Loucy (cell line): Measurements from ENCODE around the gene FAM219A.

Experiments used
- H2AFZ ChIP-seq: fragments of 200-600 bp; sonication (generic); 2 replicates; pipeline ENCODE4 v1.6.0; 2016; ENCODE audit warnings: antibody characterized with exemption, mild to moderate bottlenecking, low read length, moderate library complexity
- H3F3A ChIP-seq: fragments of 200-600 bp; 2 replicates; pipeline ENCODE4 v1.6.0; 2016; ENCODE audit warnings: antibody characterized with exemption, low read depth, mild to moderate bottlenecking
- H3K27me3 ChIP-seq: fragments of 200-600 bp; sonication (generic); 2 replicates; pipeline ENCODE4 v1.6.1; 2014; ENCODE audit warnings: low read length, mild to moderate bottlenecking; ENCODE audit not compliant: insufficient read depth, poor library complexity, severe bottlenecking
- H3K36me3 ChIP-seq: fragments of 200-600 bp; sonication (generic); 2 replicates; pipeline ENCODE4 v1.6.1; 2016; ENCODE audit warnings: low read length; ENCODE audit not compliant: insufficient read depth
- H3K4me1 ChIP-seq: fragments of 200-600 bp; sonication (generic); 2 replicates; pipeline ENCODE4 v1.5.1; 2014; ENCODE audit warnings: low read length, mild to moderate bottlenecking; ENCODE audit not compliant: insufficient read depth, poor library complexity, severe bottlenecking
- H3K4me2 ChIP-seq: fragments of 200-600 bp; sonication (generic); 2 replicates; pipeline ENCODE4 v1.6.0; 2014; ENCODE audit warnings: antibody characterized with exemption, low read length, low read depth, mild to moderate bottlenecking; ENCODE audit not compliant: poor library complexity, severe bottlenecking
- H3K4me3 ChIP-seq: fragments of 200-600 bp; sonication (generic); 2 replicates; pipeline ENCODE4 v1.5.1; 2014; ENCODE audit warnings: low read length, mild to moderate bottlenecking, mixed read lengths; ENCODE audit not compliant: poor library complexity, severe bottlenecking
- H3K79me2 ChIP-seq: fragments of 200-600 bp; sonication (generic); 2 replicates; pipeline ENCODE4 v1.6.1; 2014; ENCODE audit warnings: low read length; ENCODE audit not compliant: insufficient read depth
- H3K9ac ChIP-seq: fragments of 200-600 bp; sonication (generic); 2 replicates; pipeline ENCODE4 v1.6.0; 2014; ENCODE audit warnings: mild to moderate bottlenecking, low read depth, low read length, moderate library complexity; ENCODE audit not compliant: poor library complexity, severe bottlenecking
- H3K9me2 ChIP-seq: fragments of 200-600 bp; sonication (generic); replicated peaks from 2 replicates; pipeline ENCODE4 v1.6.1; 2016; ENCODE audit warnings: low read depth, low read length, mixed read lengths
- H3K9me3 ChIP-seq: fragments of 200-600 bp; sonication (generic); 2 replicates; pipeline ENCODE4 v1.6.1; 2014; ENCODE audit warnings: mild to moderate bottlenecking, antibody characterized with exemption, low read length, low read depth; ENCODE audit not compliant: insufficient read depth
- H4K20me1 ChIP-seq: fragments of 200-600 bp; sonication (generic); 2 replicates; pipeline ENCODE4 v1.6.0; 2014; ENCODE audit warnings: antibody characterized with exemption, low read length, mild to moderate bottlenecking; ENCODE audit not compliant: insufficient read depth, poor library complexity, severe bottlenecking
- EZH2phosphoT487 ChIP-seq: fragments of 200-600 bp; IDR thresholded peaks from 2 replicates; pipeline ENCODE4 v1.6.1; 2018; ENCODE audit warnings: antibody characterized with exemption, mild to moderate bottlenecking, moderate library complexity, borderline replicate concordance
- TF ChIP-seq, protein P1 (sequence below): fragments of 200-600 bp; sonication (generic); conservative IDR thresholded peaks from 2 replicates; pipeline ENCODE4 v1.5.1; 2014; ENCODE audit warnings: mild to moderate bottlenecking, antibody characterized with exemption, low read length

FAM219A gene

DNA sequence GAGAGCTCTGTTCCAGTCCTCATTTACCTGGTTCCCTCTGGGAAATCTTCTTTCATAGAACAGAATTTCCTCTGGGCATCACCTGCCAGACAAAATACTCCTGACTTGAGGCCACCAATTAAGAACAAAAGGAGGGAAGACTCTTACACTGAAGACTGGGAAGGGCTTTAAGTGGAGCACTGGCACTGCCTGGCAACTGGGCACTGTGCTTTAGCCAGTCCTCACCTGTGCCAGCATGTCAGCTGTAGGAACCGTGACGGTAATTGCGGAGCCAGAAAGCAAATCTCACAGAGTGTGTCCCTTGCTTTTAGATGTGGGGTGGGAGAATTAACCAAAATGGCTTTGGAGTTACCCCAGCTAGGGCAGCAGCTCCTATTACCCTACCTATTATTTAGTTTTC is 40.6 kb downstream of the FAM219A start:
- Histone ChIP-seq H3K9me2 (no peaks in the 10 kb centered on the region), H3K9me3 (no peaks in the 10 kb centered on the region), H3K4me2 (no peak overlapping the region), H4K20me1 (no peaks in the 10 kb centered on the region), H3K9ac (no peak overlapping the region), H3F3A (no peaks in the 10 kb centered on the region), H2AFZ (no peak overlapping the region), H3K4me3 (no peak overlapping the region), H3K27me3 (no peaks in the 10 kb centered on the region), H3K4me1 (no peaks in the 10 kb centered on the region), H3K79me2 (no peaks in the 10 kb centered on the region), H3K36me3 (no peaks in the 10 kb centered on the region)
- TF ChIP-seq EZH2phosphoT487, result no peak
- TF ChIP-seq, protein P1, sequence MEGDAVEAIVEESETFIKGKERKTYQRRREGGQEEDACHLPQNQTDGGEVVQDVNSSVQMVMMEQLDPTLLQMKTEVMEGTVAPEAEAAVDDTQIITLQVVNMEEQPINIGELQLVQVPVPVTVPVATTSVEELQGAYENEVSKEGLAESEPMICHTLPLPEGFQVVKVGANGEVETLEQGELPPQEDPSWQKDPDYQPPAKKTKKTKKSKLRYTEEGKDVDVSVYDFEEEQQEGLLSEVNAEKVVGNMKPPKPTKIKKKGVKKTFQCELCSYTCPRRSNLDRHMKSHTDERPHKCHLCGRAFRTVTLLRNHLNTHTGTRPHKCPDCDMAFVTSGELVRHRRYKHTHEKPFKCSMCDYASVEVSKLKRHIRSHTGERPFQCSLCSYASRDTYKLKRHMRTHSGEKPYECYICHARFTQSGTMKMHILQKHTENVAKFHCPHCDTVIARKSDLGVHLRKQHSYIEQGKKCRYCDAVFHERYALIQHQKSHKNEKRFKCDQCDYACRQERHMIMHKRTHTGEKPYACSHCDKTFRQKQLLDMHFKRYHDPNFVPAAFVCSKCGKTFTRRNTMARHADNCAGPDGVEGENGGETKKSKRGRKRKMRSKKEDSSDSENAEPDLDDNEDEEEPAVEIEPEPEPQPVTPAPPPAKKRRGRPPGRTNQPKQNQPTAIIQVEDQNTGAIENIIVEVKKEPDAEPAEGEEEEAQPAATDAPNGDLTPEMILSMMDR, result no peak

DNA sequence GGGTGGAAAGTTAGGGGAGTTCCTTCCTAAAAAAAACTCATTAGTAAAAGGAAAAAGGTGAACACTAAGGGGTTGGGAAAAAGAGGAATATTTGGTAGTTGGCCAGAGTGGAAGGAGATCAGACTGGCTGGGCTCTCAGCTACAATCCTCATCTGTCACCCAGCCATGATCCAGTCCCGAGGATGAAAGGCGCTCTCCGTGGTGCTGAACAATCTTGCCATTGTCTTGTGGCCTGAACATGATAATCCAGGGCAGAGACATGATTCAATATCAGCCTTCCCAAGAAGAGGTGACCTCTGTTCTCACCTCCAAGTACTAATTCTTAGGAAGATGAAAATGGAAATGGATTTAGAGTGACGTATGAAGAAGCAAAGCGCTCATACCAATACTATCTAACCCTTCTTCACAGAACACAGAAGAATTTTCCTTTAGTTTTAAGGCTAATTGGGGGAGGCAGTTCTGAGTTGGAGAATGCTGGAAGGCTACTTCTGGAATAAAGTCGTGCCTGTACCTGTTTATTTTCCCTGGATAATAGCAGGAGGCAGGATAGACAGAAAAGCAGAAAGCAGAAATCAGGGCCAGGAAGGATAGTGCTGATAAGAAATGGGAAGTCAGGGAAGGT is 45.0 kb downstream of the FAM219A start:
- Histone ChIP-seq H3K36me3 (no peaks in the 10 kb centered on the region), H3K79me2 (no peaks in the 10 kb centered on the region), H3K27me3 (no peaks in the 10 kb centered on the region), H3K9me3 (no peaks in the 10 kb centered on the region), H3K4me2 (no peak overlapping the region), H3K4me1 (no peaks in the 10 kb centered on the region), H3K9ac (no peak overlapping the region), H3K4me3 (no peak overlapping the region), H3F3A (no peaks in the 10 kb centered on the region), H2AFZ (no peak overlapping the region), H3K9me2 (no peaks in the 10 kb centered on the region), H4K20me1 (peaks cover 3% of the 10 kb centered on the region)
- TF ChIP-seq EZH2phosphoT487, result no peak
- TF ChIP-seq, protein P1, result no peak

DNA sequence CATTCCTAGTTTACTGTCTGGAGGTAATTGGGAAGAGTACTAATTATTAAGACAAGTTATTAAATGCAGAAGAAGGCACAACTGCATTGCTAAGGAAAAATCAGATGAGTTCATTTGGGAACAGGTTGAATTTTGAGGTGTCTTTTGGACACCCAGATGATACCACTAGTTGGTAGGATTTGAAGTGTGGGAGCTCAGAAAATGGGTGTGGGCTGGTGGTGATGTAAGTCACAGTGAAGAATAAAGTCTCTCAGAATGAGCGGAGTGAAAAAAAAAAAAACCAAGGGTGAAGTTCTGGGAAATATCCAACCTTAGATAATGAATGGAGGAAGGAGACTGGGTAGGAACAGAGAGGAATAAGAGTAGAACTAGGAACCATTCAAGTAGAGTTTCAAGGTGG is 46.0 kb downstream of the FAM219A start:
- no peaks in the 10 kb centered on the region for H3K79me2 ChIP-seq
- no peaks in the 10 kb centered on the region for H3F3A ChIP-seq
- no peak overlapping the region for H3K9ac ChIP-seq
- peaks cover 3% of the 10 kb centered on the region for H4K20me1 ChIP-seq
- no peaks in the 10 kb centered on the region for H3K27me3 ChIP-seq
- no peaks in the 10 kb centered on the region for H3K9me3 ChIP-seq
- no peak overlapping the region for H3K4me2 ChIP-seq
- no peaks in the 10 kb centered on the region for H3K9me2 ChIP-seq
- H3K4me1 ChIP-seq, result no peaks in the 10 kb centered on the region
- no peak overlapping the region for H2AFZ ChIP-seq
- H3K4me3 ChIP-seq, result no peak overlapping the region
- H3K36me3 ChIP-seq, result no peaks in the 10 kb centered on the region
- TF ChIP-seq EZH2phosphoT487, result no peak
- TF ChIP-seq, protein P1, result no peak
